ENCODE results near the gene MTOR.

DNA sequence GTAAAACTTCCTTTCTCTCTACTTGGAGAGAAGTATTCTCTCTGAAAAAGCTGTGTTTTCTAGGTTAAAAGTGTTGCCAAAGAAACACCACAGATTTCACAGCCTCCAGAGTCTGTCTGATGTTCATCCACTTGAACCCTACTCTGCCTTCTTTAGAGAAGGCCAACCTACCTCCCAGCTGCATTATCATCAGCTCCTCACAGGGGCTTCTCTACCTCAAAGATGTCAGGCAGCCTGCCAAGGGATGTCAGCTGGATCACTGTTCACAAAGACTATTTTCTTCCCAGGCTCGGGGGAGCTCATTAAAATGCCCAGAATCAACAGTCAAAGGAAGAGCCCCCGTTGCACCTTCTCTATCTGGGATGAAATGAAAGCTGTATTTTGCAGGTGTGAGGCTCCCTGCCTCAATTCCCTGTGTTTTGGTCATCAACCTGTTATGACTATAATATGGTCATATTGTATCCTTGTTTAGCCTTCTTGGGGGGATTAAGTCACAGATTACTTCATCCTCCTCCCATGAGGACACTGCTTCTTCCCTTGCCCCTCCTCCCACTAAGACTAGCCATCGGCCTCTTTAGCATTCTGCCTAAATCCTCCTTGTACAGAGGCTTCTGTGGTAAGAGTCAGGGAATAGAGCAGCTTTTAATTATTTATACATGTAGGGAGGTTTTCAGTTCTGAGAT, 47.5 kb downstream of the MTOR start:
- TF ChIP-seq POLR2AphosphoS5 (IDR thresholded peaks at IDR 0.05; ENCODE audit: borderline replicate concordance, low read depth, low read length) (no peak), EZH2 (IDR thresholded peaks at IDR 0.05) (no peak)
